Measurements from ENCODE around the gene PAK3.

The PAK3 gene

GRCh38 chrX:111095974-111096895 is at the start of gene PAK3:
TSS of gene PAK3 (plus strand) at chrX:111096191. CDS start at chrX:111123104, 26,913 bp downstream.
- no peak for DNase-seq (ENCODE audit: low read depth in 2 of 3, low spot score in 1 of 3)

GRCh38 chrX:111047575-111047974 is 48.4 kb upstream of the PAK3 start:
- DNase-seq (ENCODE audit: low read depth in 2 of 3, low spot score in 1 of 3), result no peak

DNA sequence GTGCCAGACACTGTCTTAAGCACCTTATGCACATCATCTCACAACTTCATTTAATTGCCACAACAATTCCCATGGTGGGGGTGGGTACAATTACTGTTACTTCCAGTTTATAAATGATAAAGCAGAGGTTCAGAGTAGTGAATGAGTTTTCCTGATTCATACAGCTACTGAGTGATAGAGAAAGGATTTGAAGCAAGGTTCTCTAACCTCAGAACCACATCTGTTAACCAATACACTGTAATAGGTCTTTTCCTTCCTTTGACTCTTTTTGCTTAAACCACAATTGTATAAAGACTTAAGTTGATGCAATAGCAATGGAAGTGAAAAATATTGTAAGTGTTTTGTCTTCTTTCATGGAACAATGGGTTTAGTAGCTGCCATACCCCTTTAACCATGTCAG is 43.5 kb upstream of the PAK3 start:
- DNase-seq (ENCODE audit: low read depth in 2 of 3, low spot score in 1 of 3), result no peak

GRCh38 chrX:111071542-111072277 is 24.3 kb upstream of the PAK3 start:
- DNase-seq (ENCODE audit: low read depth in 2 of 3, low spot score in 1 of 3), result no peak

- DNase-seq (ENCODE audit: low read depth in 2 of 3, low spot score in 1 of 3), result no peak
Observed at GRCh38 chrX:111083081-111083480, 12.9 kb upstream of the PAK3 start.

DNA sequence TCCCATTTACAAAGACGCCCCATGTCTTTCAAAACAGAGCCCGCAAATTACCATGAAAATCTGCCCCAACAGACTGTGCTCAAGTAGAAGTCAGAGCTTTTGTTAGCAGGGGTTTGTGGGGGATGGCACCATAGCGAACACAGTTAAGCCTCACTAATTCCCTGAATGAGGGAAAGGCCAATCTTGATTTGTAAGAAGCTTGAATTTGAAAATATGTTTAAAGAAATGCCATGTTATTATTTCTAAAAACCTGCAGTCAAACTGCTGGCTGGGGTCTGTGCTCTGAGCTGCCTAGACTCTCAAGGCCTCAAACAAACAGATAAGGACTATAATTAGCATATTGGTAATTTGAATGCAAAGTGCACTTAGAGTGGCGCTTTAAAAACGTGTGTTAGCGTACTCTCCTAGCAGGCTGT is 9.4 kb upstream of the PAK3 start:
- no peak for DNase-seq (ENCODE audit: low read depth in 2 of 3, low spot score in 1 of 3)

DNA sequence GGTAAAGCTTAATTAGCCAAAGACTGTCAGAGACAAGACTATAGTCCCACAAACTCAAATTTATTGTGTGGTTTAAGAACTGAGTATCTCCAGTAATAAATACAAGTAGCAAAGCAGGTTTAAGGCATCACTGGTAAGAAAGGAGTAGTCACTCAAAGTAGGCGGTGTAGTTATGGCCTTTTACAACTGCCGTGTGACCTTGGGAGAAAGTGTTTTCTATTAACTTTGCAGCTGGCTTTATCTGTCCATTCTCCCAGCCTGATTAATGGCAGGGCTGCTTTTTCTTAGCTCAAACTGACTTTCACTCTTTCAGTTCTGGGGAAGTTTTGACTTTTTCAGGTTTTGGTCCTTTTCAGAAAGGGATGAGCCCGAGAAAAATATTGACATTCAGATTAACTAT is 7.4 kb upstream of the PAK3 start:
- no peak for DNase-seq (ENCODE audit: low read depth in 2 of 3, low spot score in 1 of 3)

DNA sequence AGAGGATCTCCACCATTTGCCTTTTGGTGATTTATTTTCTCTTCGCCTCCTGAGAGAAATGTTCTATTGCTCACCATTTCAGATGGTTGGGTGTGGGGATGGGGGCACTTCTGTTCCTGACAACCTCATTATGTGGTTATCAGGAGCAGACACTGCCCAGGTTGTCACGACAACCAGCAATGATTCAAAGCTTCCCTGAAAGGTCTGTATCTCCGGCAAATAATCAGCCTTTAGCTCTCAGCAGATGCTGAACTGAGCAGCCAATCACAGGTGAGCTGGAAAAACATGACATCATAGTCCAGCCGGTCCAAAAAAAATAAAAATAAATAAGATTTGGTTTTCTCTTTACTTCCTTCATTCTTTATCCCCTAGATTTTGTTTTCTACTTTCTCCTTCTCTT is 5.5 kb upstream of the PAK3 start:
- DNase-seq (ENCODE audit: low read depth in 2 of 3, low spot score in 1 of 3), result no peak

GRCh38 chrX:111098874-111099273 is 2.9 kb downstream of the PAK3 start:
- DNase-seq (ENCODE audit: low read depth in 2 of 3, low spot score in 1 of 3), result peak; percentile 33 to 61 (median 45)

DNA sequence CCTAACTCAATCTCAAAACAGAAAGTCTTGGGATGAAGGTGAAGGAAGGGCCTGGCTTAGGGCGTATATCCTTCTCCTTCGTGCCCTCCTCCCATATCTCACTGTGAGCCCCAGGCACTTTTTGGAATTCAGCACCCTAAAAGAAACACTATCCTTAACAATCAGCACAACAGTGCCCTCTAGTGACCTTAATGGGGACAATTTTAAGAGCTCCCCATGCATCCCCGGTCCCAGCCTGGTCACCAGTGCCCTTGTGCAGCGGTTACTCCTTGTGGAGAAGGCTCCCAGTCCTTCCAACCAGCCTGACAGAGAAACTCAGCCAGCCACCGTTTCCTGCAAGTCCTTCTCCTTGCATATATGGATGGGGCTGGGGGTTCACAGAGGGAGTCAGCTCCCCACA is 4.2 kb downstream of the PAK3 start:
- peak in 1 of 3 donors; percentile 38 for DNase-seq (ENCODE audit: low read depth in 2 of 3, low spot score in 1 of 3)

GRCh38 chrX:111101580-111101979 is 5.6 kb downstream of the PAK3 start:
- no peak for DNase-seq (ENCODE audit: low read depth in 2 of 3, low spot score in 1 of 3)

GRCh38 chrX:111102636-111103035 is 6.6 kb downstream of the PAK3 start:
- DNase-seq (ENCODE audit: low read depth in 2 of 3, low spot score in 1 of 3), result no peak

GRCh38 chrX:111103246-111103645 is 7.3 kb downstream of the PAK3 start:
- no peak for DNase-seq (ENCODE audit: low read depth in 2 of 3, low spot score in 1 of 3)

DNA sequence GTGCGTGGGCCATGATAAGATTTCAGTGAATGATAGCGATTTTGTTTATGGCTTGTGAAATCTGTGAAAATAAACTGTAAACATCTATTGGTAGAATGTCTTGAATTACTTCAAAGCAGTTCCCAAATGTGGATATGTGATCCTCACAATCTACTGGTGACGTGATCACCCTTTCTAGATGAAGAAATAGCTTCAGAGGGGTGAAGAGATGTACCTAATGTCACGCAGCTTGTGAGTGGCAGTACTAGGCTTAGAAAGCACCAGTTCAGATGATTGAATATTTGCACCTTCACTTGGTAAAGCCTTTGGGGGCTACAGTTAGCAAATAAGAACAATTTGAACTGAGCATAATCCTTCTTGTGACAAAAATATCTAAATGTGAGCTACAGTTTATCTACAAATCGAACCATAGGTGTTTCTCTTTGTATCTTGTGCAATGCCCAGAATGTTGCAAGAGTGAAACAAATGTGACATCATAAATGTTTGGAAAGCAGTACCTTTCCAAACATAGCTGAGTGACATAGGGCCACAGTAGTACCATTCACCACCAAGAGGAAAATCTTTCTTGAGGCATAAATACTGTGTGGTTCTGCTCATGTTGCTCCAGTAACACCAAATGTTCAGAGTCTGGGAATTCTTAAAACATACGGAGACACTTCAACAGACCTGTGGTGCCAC is 14.2 kb downstream of the PAK3 start:
- DNase-seq (ENCODE audit: low read depth in 2 of 3, low spot score in 1 of 3), result no peak

DNA sequence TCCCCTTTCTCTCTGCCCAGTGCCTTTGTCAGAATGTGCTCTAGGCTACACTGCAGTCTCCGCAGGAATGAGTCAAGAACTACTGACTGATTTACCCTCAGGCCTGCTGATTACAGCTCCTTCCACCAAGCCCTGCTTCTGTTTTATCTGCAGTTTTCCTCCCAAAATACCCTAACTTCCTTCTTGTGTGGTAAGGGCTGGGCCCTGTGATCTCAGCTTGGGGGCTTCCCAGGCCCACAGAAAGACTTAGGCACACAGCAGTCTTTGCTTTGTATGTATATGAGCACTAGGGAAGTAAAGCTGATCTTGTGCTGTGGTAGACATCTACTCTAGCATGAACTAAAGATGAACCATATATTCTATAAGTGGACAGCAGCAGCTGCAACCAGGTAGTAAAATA is 18.8 kb downstream of the PAK3 start:
- no peak for DNase-seq (ENCODE audit: low read depth in 2 of 3, low spot score in 1 of 3)

GRCh38 chrX:111116666-111117065 is 20.7 kb downstream of the PAK3 start:
- DNase-seq (ENCODE audit: low read depth in 2 of 3, low spot score in 1 of 3), result no peak

DNA sequence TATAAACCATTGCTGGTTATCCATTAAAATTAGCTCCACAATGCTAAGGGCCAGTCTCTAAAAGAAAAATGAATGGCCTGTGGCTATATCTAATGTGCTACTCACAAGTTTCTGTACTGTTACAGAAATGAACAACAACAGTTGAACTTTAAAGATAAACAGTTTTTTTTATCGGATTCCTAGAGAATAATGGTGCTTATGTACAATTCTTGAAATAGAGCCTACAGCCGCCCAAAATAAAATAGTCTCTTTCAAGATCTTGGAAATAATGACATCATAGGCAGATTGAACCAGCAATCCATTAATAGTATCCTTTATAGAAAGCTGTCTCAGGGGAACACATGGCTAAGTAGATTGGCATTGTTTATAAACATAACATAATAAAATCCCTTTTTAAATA is 23.4 kb downstream of the PAK3 start:
- no peak for DNase-seq (ENCODE audit: low read depth in 2 of 3, low spot score in 1 of 3)

GRCh38 chrX:111123125-111123524 is 27.1 kb downstream of the PAK3 start:
- DNase-seq (ENCODE audit: low read depth in 2 of 3, low spot score in 1 of 3), result no peak

GRCh38 chrX:111123606-111124179 is 27.7 kb downstream of the PAK3 start:
- no peak for DNase-seq (ENCODE audit: low read depth in 2 of 3, low spot score in 1 of 3)

- DNase-seq (ENCODE audit: low read depth in 2 of 3, low spot score in 1 of 3), result no peak
Observed at GRCh38 chrX:111124418-111124817, 28.4 kb downstream of the PAK3 start.

DNA sequence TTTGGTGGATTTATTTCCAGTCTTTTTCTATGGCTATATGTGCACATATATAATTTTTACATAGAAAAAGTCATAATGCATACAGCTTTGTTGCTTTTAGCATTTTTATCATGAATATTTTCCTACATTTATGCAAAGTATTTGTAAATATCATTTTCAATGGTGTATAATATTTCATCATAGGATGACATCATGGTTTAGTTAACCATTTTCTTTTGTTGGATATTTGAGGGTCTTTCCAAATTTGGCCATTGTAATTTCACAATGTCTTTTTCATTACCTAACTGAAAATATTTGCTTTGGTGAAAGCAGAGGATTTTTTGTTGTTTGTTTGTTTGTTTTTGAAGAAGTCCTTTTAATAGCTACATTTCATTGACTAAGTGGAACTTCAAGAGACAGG is 31.0 kb downstream of the PAK3 start:
- DNase-seq (ENCODE audit: low read depth in 2 of 3, low spot score in 1 of 3), result no peak

Measured in stimulated activated CD4-positive, alpha-beta T cell treated with anti-CD3 and anti-CD28 coated beads, Interleukin-12 subunit alpha, Interleukin-12 subunit beta, amount 100 ng/mL, for 48 hours (primary cell).